MCF 10A (cell line): Measurements from ENCODE around the gene PIK3R5. TPM values are rescaled to one million over a fixed set of nuclear protein-coding genes. Genes with fewer than 3 reads are reported as not detected.
"Not testable (repeated sequence)": the region's sequence is repeated elsewhere in the genome, so short reads cannot be mapped to it uniquely, and the experiment has no call there.

Experiments used
- BruUV-seq: library from RNA; stranded (reverse); fragments of 400-500 nt; replicated peaks from 2 replicates; lab custom pipeline; 2021; lab: Mats Ljungman, UMichigan
- CTCF ChIA-PET: fragments of 300-600 bp; sonication (Branson Sonifier 250); formaldehyde crosslinking; extraction: SDS; loops from one replicate; lab custom pipeline; 2021; ENCODE audit warnings: antibody characterized with exemption, inconsistent platforms; lab: Yijun Ruan, JAX
- POLR2A ChIA-PET: fragments of 300-600, 350-650 bp; sonication (Branson Sonifier 250); formaldehyde crosslinking; extraction: SDS; loops from one replicate; lab custom pipeline; 2020; ENCODE audit warnings: antibody characterized with exemption, inconsistent platforms; lab: Yijun Ruan, JAX
- DNase-seq: peaks from one replicate; pipeline ENCODE4 v3.0.0-alpha.2; 2018; ENCODE audit not compliant: unreplicated experiment
- H3K27ac Mint-ChIP-seq: one replicate; pipeline ENCODE4 v1.8.0; 2022; ENCODE audit warnings: mild to moderate bottlenecking, low read depth, mixed read lengths; ENCODE audit not compliant: unreplicated experiment
- H3K27me3 Mint-ChIP-seq: one replicate; pipeline ENCODE4 v1.8.0; 2022; ENCODE audit warnings: mixed read lengths; ENCODE audit not compliant: insufficient read depth, unreplicated experiment
- H3K36me3 Mint-ChIP-seq: one replicate; pipeline ENCODE4 v1.8.0; 2022; ENCODE audit warnings: mild to moderate bottlenecking, moderate library complexity, mixed read lengths; ENCODE audit not compliant: insufficient read depth, unreplicated experiment
- H3K4me1 Mint-ChIP-seq: one replicate; pipeline ENCODE4 v1.8.0; 2022; ENCODE audit warnings: mixed read lengths; ENCODE audit not compliant: insufficient read depth, unreplicated experiment
- H3K4me3 Mint-ChIP-seq: one replicate; pipeline ENCODE4 v1.8.0; 2022; ENCODE audit warnings: mild to moderate bottlenecking, moderate library complexity, mixed read lengths; ENCODE audit not compliant: unreplicated experiment
- H3K9me3 Mint-ChIP-seq: one replicate; pipeline ENCODE4 v1.8.0; 2022; ENCODE audit warnings: mixed read lengths; ENCODE audit not compliant: unreplicated experiment
- CTCF ChIP-seq: fragments of 200-600 bp; IDR thresholded peaks from one replicate; pipeline ENCODE4 v1.8.0; 2022; ENCODE audit warnings: antibody characterized with exemption, mild to moderate bottlenecking; ENCODE audit not compliant: unreplicated experiment
- intact Hi-C: fragments of 100-400 bp; cut with micrococcal nuclease; formaldehyde crosslinking; loops from 2 replicates; pipeline ENCODE4 v1.14.1; 2022
- total RNA-seq: library from RNA; stranded (reverse); gene quantifications from 2 replicates; pipeline ENCODE4 v1.2.3, GENCODE V29; 2022

PIK3R5 gene
- total RNA-seq, 1 experiment from 2014 or later: not detected

GRCh38 chr17:8994319-8994718 is 28.8 kb upstream of the PIK3R5 start:
- Mint-ChIP-seq H3K4me1 (peaks cover 5% of the 10 kb centered on the region), H3K27ac (no peak overlapping the region), H3K27me3 (no peaks in the 10 kb centered on the region), H3K4me3 (no peak overlapping the region), H3K9me3 (no peaks in the 10 kb centered on the region), H3K36me3 (no peaks in the 10 kb centered on the region)
- peak; percentile 75 for TF ChIP-seq CTCF
- BruUV-seq: no TSS peak
- ChIA-PET POLR2A (no interaction called here), CTCF (interaction anchor here (0.7 to 5.4 kb wide), 12 partner anchors 9 to 561 kb away, joined by 3 to 55 read pairs (median 4); no protein-coding TSS in a partner anchor)
- peak; percentile 61 for DNase-seq
- intact Hi-C loops: loop anchor here (1.0 to 10.0 kb wide), 3 partner anchors 390 to 770 kb away; no protein-coding TSS in a partner anchor

- no TSS peak for BruUV-seq
- Mint-ChIP-seq H3K4me3 (no peak overlapping the region), H3K36me3 (no peaks in the 10 kb centered on the region), H3K4me1 (peaks cover 5% of the 10 kb centered on the region), H3K27me3 (no peaks in the 10 kb centered on the region), H3K9me3 (no peaks in the 10 kb centered on the region), H3K27ac (no peak overlapping the region)
- CTCF ChIA-PET: interaction anchor here (0.6 to 3.1 kb wide), 14 partner anchors 31 to 972 kb away, joined by 3 to 11 read pairs (median 4); no protein-coding TSS in a partner anchor
- intact Hi-C loops: loop anchor here (1.0 to 10.0 kb wide), 3 partner anchors 393 to 773 kb away; no protein-coding TSS in a partner anchor
- POLR2A ChIA-PET: no interaction called here
- peak; percentile 47 for TF ChIP-seq CTCF
- DNase-seq: peak; percentile 63
Observed at GRCh38 chr17:8991514-8992285, 26.2 kb upstream of the PIK3R5 start.

GRCh38 chr17:8988263-8988935 is 22.9 kb upstream of the PIK3R5 start:
- H3K36me3 Mint-ChIP-seq, H3K4me1 Mint-ChIP-seq, H3K27ac Mint-ChIP-seq, intact Hi-C loops, POLR2A ChIA-PET, H3K27me3 Mint-ChIP-seq, H3K4me3 Mint-ChIP-seq, BruUV-seq, DNase-seq: not testable (repeated sequence)
- H3K9me3 Mint-ChIP-seq: peaks cover 15% of the 10 kb centered on the region
- CTCF ChIA-PET: interaction anchor here (3.1 kb wide), 1 partner anchor 534 kb away, joined by 9 read pairs; no protein-coding TSS in a partner anchor

GRCh38 chr17:8986295-8986694 is 20.8 kb upstream of the PIK3R5 start:
- no TSS peak for BruUV-seq
- Mint-ChIP-seq H3K27ac (no peak overlapping the region), H3K4me3 (no peak overlapping the region), H3K4me1 (no peaks in the 10 kb centered on the region), H3K36me3 (no peaks in the 10 kb centered on the region), H3K9me3 (peaks cover 15% of the 10 kb centered on the region), H3K27me3 (no peaks in the 10 kb centered on the region)
- TF ChIP-seq CTCF: no peak
- no peak for DNase-seq
- CTCF ChIA-PET: interaction anchor here (0.9 to 1.7 kb wide), 2 partner anchors 536 to 796 kb away, joined by 3 to 7 read pairs; no protein-coding TSS in a partner anchor
- POLR2A ChIA-PET: no interaction called here
- intact Hi-C loops: no loop called here
